Liver (tissue), 9 donors: ENCODE data around the gene CRTC2. TPM values are rescaled to one million over a fixed set of nuclear protein-coding genes. Genes with fewer than 3 reads are reported as not detected.

ENCODE experiments used
- DNase-seq: peaks from one replicate; pipeline ENCODE4 v3.0.0-alpha.2; 2017; ENCODE audit warnings: low spot score
- H3K27ac ChIP-seq, 2 donors: one replicate each; pipeline ENCODE4 v1.7.0; 2013; ENCODE audit warnings: inconsistent platforms in 2 of 2, low read length in 2 of 2, control low read depth in 1 of 2, low read depth in 1 of 2, mild to moderate bottlenecking in 1 of 2
- H3K27me3 ChIP-seq, 4 donors: one replicate each; pipeline versions ENCODE4 v1.6.1 to v1.7.0; 2013; ENCODE audit warnings: low read length in 3 of 4, inconsistent platforms in 1 of 4, mild to moderate bottlenecking in 1 of 4, moderate library complexity in 1 of 4; ENCODE audit not compliant: control insufficient read depth in 4 of 4, insufficient read depth in 4 of 4
- H3K36me3 ChIP-seq, 4 donors: one replicate each; pipeline versions ENCODE4 v1.6.1 to v1.7.0; 2013; ENCODE audit warnings: low read length in 3 of 4, mild to moderate bottlenecking in 3 of 4, low read depth in 1 of 4, moderate library complexity in 1 of 4; ENCODE audit not compliant: control insufficient read depth in 4 of 4, insufficient read depth in 3 of 4
- H3K4me1 ChIP-seq, 4 donors: one replicate each; pipeline versions ENCODE4 v1.6.1 to v1.7.0; 2013; ENCODE audit warnings: low read length in 3 of 4, mild to moderate bottlenecking in 3 of 4, moderate library complexity in 1 of 4; ENCODE audit not compliant: control insufficient read depth in 4 of 4, insufficient read depth in 4 of 4
- H3K4me3 ChIP-seq, 3 donors: one replicate each; pipeline versions ENCODE4 v1.6.1 to v1.7.0; 2013; ENCODE audit warnings: low read length in 3 of 3, control low read depth in 1 of 3, low read depth in 1 of 3, mild to moderate bottlenecking in 1 of 3
- H3K9ac ChIP-seq, 2 donors: one replicate each; pipeline ENCODE4 v1.7.0; 2013; ENCODE audit warnings: low read length in 2 of 2, mild to moderate bottlenecking in 2 of 2, moderate library complexity in 2 of 2, control low read depth in 1 of 2, low read depth in 1 of 2
- H3K9me3 ChIP-seq, 4 donors: one replicate each; pipeline versions ENCODE4 v1.6.1 to v1.7.0; 2013; ENCODE audit warnings: low read length in 3 of 4; ENCODE audit not compliant: control insufficient read depth in 4 of 4
- FOXA1 ChIP-seq: IDR thresholded peaks from 2 replicates; pipeline ENCODE4 v1.6.1; 2016; ENCODE audit warnings: antibody characterized with exemption
- GABPA ChIP-seq, 2 donors: IDR thresholded peaks in 1 of 2; conservative IDR thresholded peaks in 1 of 2; 2 replicates each; pipeline ENCODE4 v1.6.1; 2016; ENCODE audit warnings: antibody characterized with exemption in 2 of 2, mild to moderate bottlenecking in 1 of 2, moderate library complexity in 1 of 2
- RXRA ChIP-seq, 2 donors: IDR thresholded peaks; 2 replicates each; pipeline ENCODE4 v1.6.1; 2017 to 2018; ENCODE audit warnings: antibody characterized with exemption in 2 of 2, mild to moderate bottlenecking in 1 of 2
- SP1 ChIP-seq: IDR thresholded peaks from 2 replicates; pipeline ENCODE4 v1.6.1; 2018; ENCODE audit warnings: antibody characterized with exemption, mild to moderate bottlenecking
- WGBS: extraction: QIAGEN DNeasy Blood & Tissue Kit; methylation state at CpG from one replicate; pipeline ENCODE4 v1.1.7; 2013; 5-methylcytosine and 5-hydroxymethylcytosine counted together
- polyA plus RNA-seq, 2 donors: library from polyadenylated mRNA; stranded (reverse) in 1 of 2; unstranded in 1 of 2; fragments of 200-250 nt in 1 of 2; fragments of >200 nt in 1 of 2; fragmentation: Nextera tagmentation in 1 of 2; extraction: Ambion mirVana in 1 of 2; gene quantifications; one replicate each; pipeline versions ENCODE4 v1.2.1 to v1.2.3, GENCODE V29; 2013 to 2015
- total RNA-seq, 2 donors: library from RNA; depleted of rRNA; stranded (reverse); fragments of >200 nt; gene quantifications; one replicate each; pipeline ENCODE4 v1.2.3, GENCODE V29; 2014
- TF ChIP-seq, protein P1 (sequence below): fragments of 150-350 bp; IDR thresholded peaks from 2 replicates; pipeline ENCODE4 v1.5.1; 2017; ENCODE audit warnings: improper control_type of control experiment, low read depth, low read length; ENCODE audit not compliant: missing input control
- TF ChIP-seq, protein P2 (sequence below): IDR thresholded peaks from 2 replicates; pipeline ENCODE4 v1.6.1; 2016; ENCODE audit warnings: antibody characterized with exemption
- TF ChIP-seq, protein P3 (sequence below): IDR thresholded peaks from 2 replicates; pipeline ENCODE4 v1.6.1; 2016; ENCODE audit warnings: antibody characterized with exemption
- TF ChIP-seq, protein P4 (sequence below): IDR thresholded peaks from 2 replicates; pipeline ENCODE4 v1.6.1; 2016; ENCODE audit warnings: antibody characterized with exemption
- donor health status: healthy.
- donor health status: healthy.
- donor health status: healthy.
- donor health status: healthy.
- donor health status: healthy.

The CRTC2 gene
- total and polyA plus RNA-seq, 4 donors, result 4.9 to 14.9 (median 8.2) TPM

DNA sequence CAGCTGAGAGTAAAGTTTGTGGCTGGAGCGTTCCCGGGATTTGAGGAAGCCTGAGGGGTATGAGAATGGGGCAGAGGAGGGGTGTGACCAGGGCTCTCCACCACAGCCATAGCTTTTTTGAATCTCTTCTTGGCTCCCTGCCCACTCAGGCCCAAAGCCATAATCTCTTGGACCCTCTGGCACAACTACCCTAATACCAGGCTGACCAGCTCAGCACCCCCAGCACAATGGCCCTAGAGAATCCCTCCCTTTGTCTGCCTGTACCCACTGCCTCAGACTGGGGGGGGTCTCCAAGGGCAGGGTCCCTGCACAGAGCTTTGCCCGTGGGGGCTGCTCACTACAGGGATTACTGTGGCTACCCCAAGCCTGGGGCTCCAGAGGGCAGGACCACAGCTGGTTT, 19.4 kb downstream of the CRTC2 start (continued):
- TF ChIP-seq, protein P1, sequence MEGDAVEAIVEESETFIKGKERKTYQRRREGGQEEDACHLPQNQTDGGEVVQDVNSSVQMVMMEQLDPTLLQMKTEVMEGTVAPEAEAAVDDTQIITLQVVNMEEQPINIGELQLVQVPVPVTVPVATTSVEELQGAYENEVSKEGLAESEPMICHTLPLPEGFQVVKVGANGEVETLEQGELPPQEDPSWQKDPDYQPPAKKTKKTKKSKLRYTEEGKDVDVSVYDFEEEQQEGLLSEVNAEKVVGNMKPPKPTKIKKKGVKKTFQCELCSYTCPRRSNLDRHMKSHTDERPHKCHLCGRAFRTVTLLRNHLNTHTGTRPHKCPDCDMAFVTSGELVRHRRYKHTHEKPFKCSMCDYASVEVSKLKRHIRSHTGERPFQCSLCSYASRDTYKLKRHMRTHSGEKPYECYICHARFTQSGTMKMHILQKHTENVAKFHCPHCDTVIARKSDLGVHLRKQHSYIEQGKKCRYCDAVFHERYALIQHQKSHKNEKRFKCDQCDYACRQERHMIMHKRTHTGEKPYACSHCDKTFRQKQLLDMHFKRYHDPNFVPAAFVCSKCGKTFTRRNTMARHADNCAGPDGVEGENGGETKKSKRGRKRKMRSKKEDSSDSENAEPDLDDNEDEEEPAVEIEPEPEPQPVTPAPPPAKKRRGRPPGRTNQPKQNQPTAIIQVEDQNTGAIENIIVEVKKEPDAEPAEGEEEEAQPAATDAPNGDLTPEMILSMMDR, result no peak
- TF ChIP-seq, protein P2, sequence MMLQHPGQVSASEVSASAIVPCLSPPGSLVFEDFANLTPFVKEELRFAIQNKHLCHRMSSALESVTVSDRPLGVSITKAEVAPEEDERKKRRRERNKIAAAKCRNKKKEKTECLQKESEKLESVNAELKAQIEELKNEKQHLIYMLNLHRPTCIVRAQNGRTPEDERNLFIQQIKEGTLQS, result no peak
- no peak for TF ChIP-seq FOXA1
- TF ChIP-seq, protein P3, sequence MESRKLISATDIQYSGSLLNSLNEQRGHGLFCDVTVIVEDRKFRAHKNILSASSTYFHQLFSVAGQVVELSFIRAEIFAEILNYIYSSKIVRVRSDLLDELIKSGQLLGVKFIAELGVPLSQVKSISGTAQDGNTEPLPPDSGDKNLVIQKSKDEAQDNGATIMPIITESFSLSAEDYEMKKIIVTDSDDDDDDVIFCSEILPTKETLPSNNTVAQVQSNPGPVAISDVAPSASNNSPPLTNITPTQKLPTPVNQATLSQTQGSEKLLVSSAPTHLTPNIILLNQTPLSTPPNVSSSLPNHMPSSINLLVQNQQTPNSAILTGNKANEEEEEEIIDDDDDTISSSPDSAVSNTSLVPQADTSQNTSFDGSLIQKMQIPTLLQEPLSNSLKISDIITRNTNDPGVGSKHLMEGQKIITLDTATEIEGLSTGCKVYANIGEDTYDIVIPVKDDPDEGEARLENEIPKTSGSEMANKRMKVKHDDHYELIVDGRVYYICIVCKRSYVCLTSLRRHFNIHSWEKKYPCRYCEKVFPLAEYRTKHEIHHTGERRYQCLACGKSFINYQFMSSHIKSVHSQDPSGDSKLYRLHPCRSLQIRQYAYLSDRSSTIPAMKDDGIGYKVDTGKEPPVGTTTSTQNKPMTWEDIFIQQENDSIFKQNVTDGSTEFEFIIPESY, result no peak
- TF ChIP-seq SP1, result no peak

DNA sequence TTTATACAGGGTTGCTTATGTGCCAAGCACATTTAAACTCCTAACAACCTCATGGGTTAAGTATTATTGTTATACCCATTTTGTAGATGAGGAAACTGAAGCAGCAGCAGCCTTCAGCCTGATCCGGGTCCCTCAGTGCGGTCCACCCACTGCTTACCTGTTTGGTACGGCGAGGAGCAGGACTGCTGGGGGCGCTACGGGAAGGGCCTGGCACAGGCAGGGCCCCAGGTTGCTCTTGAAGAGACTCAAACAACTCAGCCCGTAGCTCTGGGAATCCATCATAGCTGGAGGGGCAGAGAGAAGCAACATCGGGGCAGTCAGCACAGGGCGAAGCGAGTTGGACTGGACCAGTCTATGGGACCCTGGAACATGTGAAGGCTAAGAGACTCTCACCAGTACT, 21.1 kb downstream of the CRTC2 start:
- DNase-seq, result no peak
- no peaks in the 10 kb centered on the region for H3K9me3 ChIP-seq
- H3K36me3 ChIP-seq, result peaks cover 9 to 83% (median 49%) of the 10 kb centered on the region in 4 donors
- TF ChIP-seq GABPA (IDR thresholded peaks at IDR 0.05 in 1 of 2, conservative IDR thresholded peaks at IDR 0.05 in 1 of 2) (no peak), SP1 (no peak)
- TF ChIP-seq, protein P1, result no peak
- WGBS, result 98% methylated on average over 10 of the region's 10 CpGs
- H3K27ac ChIP-seq, result no peak overlapping the region
- H3K4me1 ChIP-seq, result no peaks in the 10 kb centered on the region
- H3K4me3 ChIP-seq, result no peak overlapping the region
- H3K27me3 ChIP-seq, result no peaks in the 10 kb centered on the region
- no peak overlapping the region for H3K9ac ChIP-seq

DNA sequence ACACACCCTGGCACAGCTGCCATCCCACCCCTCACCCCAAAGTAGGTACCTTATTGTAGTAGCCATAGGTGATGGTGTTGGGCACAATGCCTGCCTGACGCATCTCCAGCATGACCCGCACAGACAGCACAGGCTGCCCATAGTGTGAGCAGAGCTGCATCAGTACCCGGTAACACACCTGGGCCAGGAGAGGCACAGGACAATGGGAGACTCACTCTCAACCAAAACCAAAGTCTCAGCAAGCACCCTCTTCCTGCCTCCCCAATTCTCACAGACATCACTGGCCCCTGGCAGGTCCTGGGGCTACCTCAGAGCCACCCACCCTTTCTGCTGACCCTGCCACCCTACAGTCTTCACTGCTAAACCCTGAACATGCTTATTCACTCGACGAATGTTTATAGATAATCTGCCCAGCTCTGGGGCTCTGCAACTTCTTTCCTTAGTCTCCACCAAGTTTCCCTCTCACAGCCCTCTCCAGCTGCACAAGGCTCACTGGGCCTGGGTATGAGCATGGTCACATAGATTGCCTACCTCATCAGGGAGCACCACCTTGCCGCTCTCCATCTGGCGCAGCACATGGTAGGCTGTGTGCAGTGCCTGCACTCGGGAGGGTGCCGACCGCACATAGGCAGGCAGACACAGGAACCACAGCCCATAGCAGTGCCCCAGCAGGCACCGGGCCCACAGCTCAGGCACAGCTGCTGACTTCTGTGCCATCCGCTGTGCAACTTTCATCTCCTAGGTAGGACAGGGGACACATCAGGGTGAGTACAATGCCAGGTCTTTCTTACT, 22.2 kb downstream of the CRTC2 start:
- H3K27ac ChIP-seq, result no peak overlapping the region
- TF ChIP-seq, protein P4, sequence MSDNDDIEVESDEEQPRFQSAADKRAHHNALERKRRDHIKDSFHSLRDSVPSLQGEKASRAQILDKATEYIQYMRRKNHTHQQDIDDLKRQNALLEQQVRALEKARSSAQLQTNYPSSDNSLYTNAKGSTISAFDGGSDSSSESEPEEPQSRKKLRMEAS, result no peak
- no peak for TF ChIP-seq GABPA (IDR thresholded peaks at IDR 0.05 in 1 of 2, conservative IDR thresholded peaks at IDR 0.05 in 1 of 2)
- no peak for TF ChIP-seq RXRA (IDR thresholded peaks at IDR 0.05)
- WGBS, result 96% methylated on average over 12 of the region's 12 CpGs
- no peak overlapping the region for H3K9ac ChIP-seq
- peaks cover 9 to 84% (median 50%) of the 10 kb centered on the region in 4 donors for H3K36me3 ChIP-seq
- H3K4me3 ChIP-seq, result no peak overlapping the region
- DNase-seq, result no peak
- H3K9me3 ChIP-seq, result no peaks in the 10 kb centered on the region
- no peaks in the 10 kb centered on the region for H3K27me3 ChIP-seq
- no peaks in the 10 kb centered on the region for H3K4me1 ChIP-seq
